GM12878 (cell line): ENCODE measurements around the gene THOC6. TPM values are rescaled to one million over a fixed set of nuclear protein-coding genes. Genes with fewer than 3 reads are reported as not detected.

Experiments used
- ATAC-seq: fragments of 200-7000 bp; cut with Tn5 transposase; 3 replicates; pipeline ENCODE4 v1.9.1; 2020; ENCODE audit warnings: mild to moderate bottlenecking, moderate library complexity
- BruUV-seq: library from RNA; stranded (reverse); fragments of 400-500 nt; replicated peaks from 2 replicates; lab custom pipeline; 2021; lab: Mats Ljungman, UMichigan
- CTCF ChIA-PET: fragments of 300-600 bp; sonication (Branson Sonifier 250); formaldehyde crosslinking; extraction: SDS; loops from one replicate; lab custom pipeline; 2021; ENCODE audit warnings: inconsistent platforms; lab: Yijun Ruan, JAX
- POLR2A ChIA-PET: fragments of 350-600 bp; formaldehyde crosslinking; extraction: SDS; loops from one replicate; lab custom pipeline; 2021; ENCODE audit warnings: inconsistent platforms; lab: Charles Lee
- RAD21 ChIA-PET: fragments of 300-600 bp; sonication (Branson Sonifier 250); formaldehyde crosslinking; loops from one replicate; lab custom pipeline; 2023; ENCODE audit warnings: antibody characterized with exemption; ENCODE audit not compliant: unreplicated experiment; lab: Charles Lee
- SMC1A ChIA-PET: fragments of 300-600 bp; sonication (Branson Sonifier 250); formaldehyde crosslinking; loops from one replicate; lab custom pipeline; 2023; ENCODE audit not compliant: unreplicated experiment, uncharacterized antibody; lab: Charles Lee
- DNase-seq: peaks from one replicate; pipeline ENCODE4 v3.0.0-alpha.2; 2011; ENCODE audit warnings: low read depth, low spot score
- FAIRE-seq: peaks from 3 replicates; lab custom pipeline; 2011; peaks lifted over from hg19 to GRCh38; lab: Jason Lieb, UNC
- H2AFZ ChIP-seq: 2 replicates; pipeline ENCODE4 v1.6.0; 2011; ENCODE audit warnings: low read depth, low read length, control low read depth; ENCODE audit not compliant: control insufficient read depth
- H3K27ac ChIP-seq: 2 replicates; pipeline ENCODE4 v1.5.1; 2011; ENCODE audit warnings: control low read depth; ENCODE audit not compliant: control insufficient read depth, insufficient read depth
- H3K27me3 ChIP-seq, 2 experiments: replicated peaks in 1 of 2; 2 replicates each; pipeline versions ENCODE4 v1.6.0 to v1.6.1; 2011; ENCODE audit warnings: low read length in 1 of 2; ENCODE audit not compliant: control insufficient read depth in 2 of 2, insufficient read depth in 2 of 2
- H3K36me3 ChIP-seq, 2 experiments: 2 replicates each; pipeline ENCODE4 v1.5.1; 2011; ENCODE audit warnings: low read length in 1 of 2; ENCODE audit not compliant: control insufficient read depth in 2 of 2, insufficient read depth in 2 of 2
- H3K4me1 ChIP-seq: 2 replicates; pipeline ENCODE4 v1.6.1; 2011; ENCODE audit warnings: mild to moderate bottlenecking, low read length, moderate library complexity, mixed read lengths; ENCODE audit not compliant: control insufficient read depth, insufficient read depth
- H3K4me2 ChIP-seq: 2 replicates; pipeline ENCODE4 v1.6.0; 2011; ENCODE audit warnings: control low read depth; ENCODE audit not compliant: control insufficient read depth, insufficient read depth
- H3K4me3 ChIP-seq: fragments of 200-600 bp; sonication (generic); 2 replicates; pipeline ENCODE4 v1.5.1; 2016
- H3K79me2 ChIP-seq: 2 replicates; pipeline ENCODE4 v1.6.0; 2011; ENCODE audit warnings: low read length; ENCODE audit not compliant: control insufficient read depth, insufficient read depth
- H3K9ac ChIP-seq: 2 replicates; pipeline ENCODE4 v1.8.0; 2011; ENCODE audit warnings: low read length, control low read depth, mixed read lengths; ENCODE audit not compliant: control insufficient read depth, insufficient read depth
- H3K9me3 ChIP-seq: replicated peaks from 3 replicates; pipeline ENCODE4 v1.5.1; 2011; ENCODE audit warnings: mild to moderate bottlenecking, low read length; ENCODE audit not compliant: control insufficient read depth, insufficient read depth
- H4K20me1 ChIP-seq: 2 replicates; pipeline ENCODE4 v1.6.0; 2011; ENCODE audit not compliant: control insufficient read depth, insufficient read depth
- CHD1 ChIP-seq: IDR thresholded peaks from 2 replicates; pipeline ENCODE4 v1.6.1; 2012; ENCODE audit warnings: low read depth, low read length, improper control_type of control experiment
- CHD2 ChIP-seq: IDR thresholded peaks from 2 replicates; pipeline ENCODE4 v1.6.1; 2011; ENCODE audit warnings: low read depth, low read length, improper control_type of control experiment, borderline replicate concordance
- E2F4 ChIP-seq: IDR thresholded peaks from 2 replicates; pipeline ENCODE4 v1.6.1; 2012; ENCODE audit warnings: low read depth, low read length, improper control_type of control experiment
- IKZF2 ChIP-seq, 2 experiments: fragments of 450-650 bp; IDR thresholded peaks; 2 replicates each; pipeline ENCODE4 v1.6.1; 2017; ENCODE audit warnings: mild to moderate bottlenecking in 2 of 2, moderate library complexity in 2 of 2
- JUNB ChIP-seq: IDR thresholded peaks from 2 replicates; pipeline ENCODE4 v1.6.1; 2016; ENCODE audit warnings: antibody characterized with exemption, mild to moderate bottlenecking
- LARP7 ChIP-seq: fragments of 450-650 bp; IDR thresholded peaks from 2 replicates; pipeline ENCODE4 v1.6.1; 2017; ENCODE audit warnings: mild to moderate bottlenecking
- NR2C1 ChIP-seq: fragments of 450-650 bp; IDR thresholded peaks from 2 replicates; pipeline ENCODE4 v1.6.1; 2017; ENCODE audit warnings: antibody characterized with exemption, mild to moderate bottlenecking, moderate library complexity
- SMAD5 ChIP-seq: IDR thresholded peaks from 2 replicates; pipeline ENCODE4 v1.6.1; 2016; ENCODE audit warnings: antibody characterized with exemption, low read depth
- TAF1 ChIP-seq: IDR thresholded peaks from 2 replicates; pipeline ENCODE4 v1.6.1; 2011; ENCODE audit warnings: mild to moderate bottlenecking, low read depth, low read length, borderline replicate concordance
- WGBS: methylation state at CpG from one replicate; pipeline ENCODE4 v1.1.6; 2016; ENCODE audit warnings: low lambda C conversion rate; ENCODE audit not compliant: insufficient replicate concordance, insufficient coverage; ENCODE audit errors: missing lambda C conversion rate; 5-methylcytosine and 5-hydroxymethylcytosine counted together
- in situ Hi-C: fragments of 300-500 bp; cut with MboI; formaldehyde crosslinking; loops from 9 replicates; pipeline ENCODE4 v1.14.3; 2018; ENCODE audit warnings: mixed read lengths
- intact Hi-C: fragments of 100-400 bp; cut with micrococcal nuclease; formaldehyde crosslinking; loops from one replicate; pipeline ENCODE4 v1.14.2; 2022; ENCODE audit not compliant: unreplicated experiment
- polyA plus RNA-seq, 11 experiments: library from polyadenylated mRNA; depleted of rRNA in 4 of 11; unstranded in 6 of 11; stranded (reverse) in 5 of 11; fragments of >200 nt; fragmentation: Nextera tagmentation in 4 of 11; fragmentation: Illumina TruSeq in 1 of 11; extraction: Ambion mirVana in 4 of 11; extraction: Trizol in 1 of 11; gene quantifications; 1 replicate in 1 of 11; 2 replicates in 10 of 11; pipeline versions ENCODE4 v1.2.1 to v1.2.3, GENCODE V29; 2011 to 2016; ENCODE audit warnings: inconsistent platforms in 2 of 11, missing spikeins in 2 of 11, low read depth in 1 of 11
- total RNA-seq, 4 experiments: library from RNA; depleted of rRNA in 3 of 4; stranded (reverse); fragments of >200 nt in 3 of 4; fragmentation: Illumina TruSeq in 1 of 4; extraction: Trizol in 1 of 4; gene quantifications; 2 replicates each; pipeline versions ENCODE4 v1.2.1 to v1.2.3, GENCODE V29; 2013 to 2021
- TF ChIP-seq, protein P1 (sequence below): fragments of 450-650 bp; IDR thresholded peaks from 2 replicates; pipeline ENCODE4 v1.6.1; 2018; ENCODE audit warnings: borderline replicate concordance, mild to moderate bottlenecking; ENCODE audit not compliant: partially characterized antibody

Gene THOC6
- total and polyA plus RNA-seq, 10 of the 15 experiments (the other 5 are each of a cell fraction or from before 2014, with no cell fraction given) = 1.0 to 54.4 (median 27.9) TPM

DNA sequence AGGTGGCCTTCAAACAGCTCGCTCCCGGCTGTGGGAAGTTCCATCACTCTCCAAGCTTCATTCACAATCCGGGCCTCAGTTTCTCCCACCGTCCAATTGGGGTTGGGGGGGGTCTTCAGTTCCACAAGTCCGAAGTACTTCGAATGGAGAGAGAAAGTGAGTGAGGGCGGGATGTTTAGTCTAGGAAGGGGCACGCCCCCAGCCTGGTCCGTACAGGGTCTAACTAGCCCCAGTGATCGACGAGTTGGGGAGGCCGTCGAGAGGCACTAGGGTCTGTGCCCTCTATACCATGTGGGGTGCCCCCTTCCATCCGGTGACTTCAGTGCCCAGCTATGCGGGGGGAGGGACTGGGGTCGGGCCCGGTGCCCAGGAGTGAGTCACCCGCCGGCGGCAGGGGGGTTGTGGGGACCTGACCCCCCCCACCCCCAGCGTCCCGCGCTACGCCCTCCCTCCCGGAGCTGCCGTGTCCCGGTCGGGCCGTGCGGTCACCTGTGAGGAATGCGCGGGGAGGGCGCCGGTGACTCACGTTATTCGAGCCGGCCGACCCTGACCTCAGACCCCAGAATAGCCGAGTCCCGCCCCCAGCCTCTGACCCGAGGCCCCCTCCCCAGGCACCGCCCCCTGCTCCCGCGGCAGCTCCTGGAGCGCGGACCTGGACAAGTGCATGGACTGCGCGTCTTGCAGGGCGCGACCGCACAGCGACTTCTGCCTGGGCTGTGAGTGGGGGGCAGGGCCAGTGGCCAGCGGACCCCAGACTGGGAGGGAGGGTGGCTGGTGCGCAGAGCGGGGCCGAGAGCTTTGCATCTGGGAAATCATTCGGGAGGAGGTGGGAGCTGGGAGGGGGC is 3.0 kb upstream of the THOC6 start:
- POLR2A ChIA-PET = interaction anchor here (0.6 to 1.5 kb wide), 4 partner anchors 11 to 138 kb away, joined by 3 to 5 read pairs (median 4); partner anchors contain the start of gene FLYWCH2
- DNase-seq = no peak
- CTCF ChIA-PET = interaction anchor here (0.7 to 18.2 kb wide), 6 partner anchors 7 to 153 kb away, joined by 3 to 421 read pairs (median 6); no protein-coding TSS in a partner anchor
- WGBS = 1% methylated on average over 39 of the region's 57 CpGs
- Histone ChIP-seq H3K27ac (no peak overlapping the region), H3K4me3 (peak overlapping the region; percentile 73), H3K79me2 (no peaks in the 10 kb centered on the region), H3K4me1 (peaks cover 25% of the 10 kb centered on the region), H3K36me3 (no peaks in the 10 kb centered on the region; a peak in 1 of 4 replicates), H3K9ac (no peak overlapping the region; the same call in 1 of the 2 replicates), H3K9me3 (no peaks in the 10 kb centered on the region), H2AFZ (peak overlapping the region; percentile 77), H4K20me1 (no peaks in the 10 kb centered on the region), H3K27me3 (no peaks in the 10 kb centered on the region), H3K4me2 (peak overlapping the region; percentile 83)
- TF ChIP-seq CHD1 = no peak
- TF ChIP-seq SMAD5 = no peak
- no peak for TF ChIP-seq E2F4
- TF ChIP-seq NR2C1 = no peak
- no peak for TF ChIP-seq CHD2
- TF ChIP-seq IKZF2 (IDR thresholded peaks at IDR 0.05) = 0 out of 4 replicates have a peak, but pooled peaks of 1 of the 2 experiments have one; percentile 8
- TF ChIP-seq, protein P1, sequence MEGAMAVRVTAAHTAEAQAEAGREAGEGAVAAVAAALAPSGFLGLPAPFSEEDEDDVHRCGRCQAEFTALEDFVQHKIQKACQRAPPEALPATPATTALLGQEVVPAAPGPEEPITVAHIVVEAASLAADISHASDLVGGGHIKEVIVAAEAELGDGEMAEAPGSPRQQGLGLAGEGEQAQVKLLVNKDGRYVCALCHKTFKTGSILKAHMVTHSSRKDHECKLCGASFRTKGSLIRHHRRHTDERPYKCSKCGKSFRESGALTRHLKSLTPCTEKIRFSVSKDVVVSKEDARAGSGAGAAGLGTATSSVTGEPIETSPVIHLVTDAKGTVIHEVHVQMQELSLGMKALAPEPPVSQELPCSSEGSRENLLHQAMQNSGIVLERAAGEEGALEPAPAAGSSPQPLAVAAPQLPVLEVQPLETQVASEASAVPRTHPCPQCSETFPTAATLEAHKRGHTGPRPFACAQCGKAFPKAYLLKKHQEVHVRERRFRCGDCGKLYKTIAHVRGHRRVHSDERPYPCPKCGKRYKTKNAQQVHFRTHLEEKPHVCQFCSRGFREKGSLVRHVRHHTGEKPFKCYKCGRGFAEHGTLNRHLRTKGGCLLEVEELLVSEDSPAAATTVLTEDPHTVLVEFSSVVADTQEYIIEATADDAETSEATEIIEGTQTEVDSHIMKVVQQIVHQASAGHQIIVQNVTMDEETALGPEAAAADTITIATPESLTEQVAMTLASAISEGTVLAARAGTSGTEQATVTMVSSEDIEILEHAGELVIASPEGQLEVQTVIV = no peak
- no peak for TF ChIP-seq JUNB
- TF ChIP-seq LARP7 = peak; percentile 4; the same call in 1 of the 2 replicates
- no peak for TF ChIP-seq TAF1
- RAD21 ChIA-PET = interaction anchor here (1.1 to 2.2 kb wide), 7 partner anchors 7 to 38 kb away, joined by 3 to 21 read pairs (median 5); no protein-coding TSS in a partner anchor
- intact Hi-C loops (no loop called here), in situ Hi-C loops (no loop called here)
- FAIRE-seq = peak; percentile 27
- SMC1A ChIA-PET = interaction anchor here (1.3 to 10.1 kb wide), 2 partner anchors 16 to 109 kb away, joined by 3 to 91 read pairs; no protein-coding TSS in a partner anchor
- 0 out of 3 replicates have a peak, but pooled peaks have one; percentile 1 for ATAC-seq
- no TSS peak for BruUV-seq
